WTC11 (cell line): ENCODE data around the gene TRIM40. TPM values are rescaled to one million over a fixed set of nuclear protein-coding genes. Genes with fewer than 3 reads are reported as not detected.

Experiments used
- ATAC-seq: fragments of 200-7000 bp; cut with Tn5 transposase; 2 replicates; pipeline ENCODE4 v1.10.0; 2021; ENCODE audit warnings: mild to moderate bottlenecking, moderate library complexity
- CTCF ChIA-PET: fragments of 300-600 bp; sonication (Branson Sonifier 250); formaldehyde crosslinking; loops from one replicate; lab custom pipeline; 2021; ENCODE audit warnings: antibody characterized with exemption; lab: Charles Lee
- POLR2A ChIA-PET: fragments of 350-600 bp; sonication (Branson Sonifier 250); formaldehyde crosslinking; loops from one replicate; lab custom pipeline; 2021; ENCODE audit warnings: antibody characterized with exemption; lab: Charles Lee
- DNase-seq: peaks from one replicate; pipeline ENCODE4 v3.0.0; 2021; ENCODE audit warnings: low spot score
- H3K27ac Mint-ChIP-seq: 2 replicates; pipeline ENCODE4 v1.8.0; 2021; ENCODE audit warnings: mixed read lengths
- H3K27me3 Mint-ChIP-seq: 2 replicates; pipeline ENCODE4 v1.8.0; 2021; ENCODE audit warnings: low read depth, mild to moderate bottlenecking, moderate library complexity, mixed read lengths
- H3K36me3 Mint-ChIP-seq: 2 replicates; pipeline ENCODE4 v1.8.0; 2021; ENCODE audit warnings: mixed read lengths
- H3K4me1 Mint-ChIP-seq: 2 replicates; pipeline ENCODE4 v1.8.0; 2022; ENCODE audit warnings: mixed read lengths
- H3K4me3 Mint-ChIP-seq: 2 replicates; pipeline ENCODE4 v1.8.0; 2021; ENCODE audit warnings: mild to moderate bottlenecking, moderate library complexity, mixed read lengths
- H3K9me3 Mint-ChIP-seq: 2 replicates; pipeline ENCODE4 v1.8.0; 2021; ENCODE audit warnings: mixed read lengths
- ERG ChIP-seq: fragments of 250-450 bp; sonication (Bioruptor Pico); IDR thresholded peaks from 2 replicates; pipeline ENCODE4 v1.8.0; 2021; ENCODE audit warnings: mild to moderate bottlenecking
- FOXP1 ChIP-seq: sonication (generic); formaldehyde crosslinking; IDR thresholded peaks from 2 replicates; pipeline ENCODE4 v1.8.0; 2022; ENCODE audit warnings: missing genetic modification reagents, mild to moderate bottlenecking, moderate library complexity, borderline replicate concordance
- GABPB1 ChIP-seq: sonication (generic); formaldehyde crosslinking; IDR thresholded peaks from 2 replicates; pipeline ENCODE4 v1.8.1; 2023; ENCODE audit warnings: mild to moderate bottlenecking, missing genetic modification reagents
- RELA ChIP-seq: sonication (generic); formaldehyde crosslinking; IDR thresholded peaks from 2 replicates; pipeline ENCODE4 v1.8.1; 2022; ENCODE audit warnings: missing genetic modification reagents, mild to moderate bottlenecking, borderline replicate concordance
- SMAD4 ChIP-seq: sonication (generic); formaldehyde crosslinking; IDR thresholded peaks from 2 replicates; pipeline ENCODE4 v1.8.0; 2022; ENCODE audit warnings: mild to moderate bottlenecking, missing genetic modification reagents
- TEAD4 ChIP-seq: sonication (generic); formaldehyde crosslinking; IDR thresholded peaks from 2 replicates; pipeline ENCODE4 v1.8.0; 2022; ENCODE audit warnings: mild to moderate bottlenecking, missing genetic modification reagents
- USF2 ChIP-seq: sonication (generic); formaldehyde crosslinking; IDR thresholded peaks from 2 replicates; pipeline ENCODE4 v1.8.1; 2023; ENCODE audit warnings: mild to moderate bottlenecking, missing genetic modification reagents, moderate library complexity
- ZMAT4 ChIP-seq: fragments of 250-450 bp; sonication (Bioruptor Pico); IDR thresholded peaks from 2 replicates; pipeline ENCODE4 v1.9.0; 2021; ENCODE audit warnings: mild to moderate bottlenecking
- ZNF138 ChIP-seq: sonication (generic); formaldehyde crosslinking; conservative IDR thresholded peaks from 2 replicates; pipeline ENCODE4 v1.8.1; 2022; ENCODE audit warnings: mild to moderate bottlenecking, moderate library complexity, missing genetic modification reagents
- ZNF263 ChIP-seq: sonication (generic); formaldehyde crosslinking; IDR thresholded peaks from 2 replicates; pipeline ENCODE4 v1.8.1; 2022; ENCODE audit warnings: low read depth, mild to moderate bottlenecking, moderate library complexity, missing genetic modification reagents
- ZNF532 ChIP-seq: fragments of 250-450 bp; sonication (Bioruptor Pico); IDR thresholded peaks from 2 replicates; pipeline ENCODE4 v1.9.0; 2021; ENCODE audit warnings: mild to moderate bottlenecking, borderline replicate concordance
- ZSCAN18 ChIP-seq: fragments of 250-450 bp; sonication (Bioruptor Pico); IDR thresholded peaks from 2 replicates; pipeline ENCODE4 v2.1.2; 2022; ENCODE audit warnings: mild to moderate bottlenecking, moderate library complexity
- total RNA-seq: library from RNA; stranded (reverse); gene quantifications from 3 replicates; pipeline ENCODE4 v1.2.3, GENCODE V29; 2021
- TF ChIP-seq, protein P1 (sequence below): fragments of 250-450 bp; sonication (Bioruptor Pico); conservative IDR thresholded peaks from 2 replicates; pipeline ENCODE4 v1.9.0; 2021; ENCODE audit warnings: mild to moderate bottlenecking
- TF ChIP-seq, protein P2 (sequence below): sonication (generic); formaldehyde crosslinking; IDR thresholded peaks from 2 replicates; pipeline ENCODE4 v1.8.1; 2022; ENCODE audit warnings: mild to moderate bottlenecking, missing genetic modification reagents, moderate library complexity, borderline replicate concordance
- TF ChIP-seq, protein P3 (sequence below): sonication (generic); formaldehyde crosslinking; IDR thresholded peaks from 2 replicates; pipeline ENCODE4 v1.8.1; 2023; ENCODE audit warnings: mild to moderate bottlenecking, missing genetic modification reagents
- TF ChIP-seq, protein P4 (sequence below): fragments of 250-450 bp; sonication (Bioruptor Pico); IDR thresholded peaks from 2 replicates; pipeline ENCODE4 v1.9.0; 2021; ENCODE audit warnings: mild to moderate bottlenecking

Gene TRIM40
- total RNA-seq, 1 experiment from 2014 or later, result not detected

GRCh38 chr6:30167101-30167500, 31.2 kb downstream of the TRIM40 start (continued):
- no peak for TF ChIP-seq ZMAT4

- Mint-ChIP-seq H3K4me3 (no peak overlapping the region), H3K27ac (no peak overlapping the region), H3K27me3 (peaks cover 73% of the 10 kb centered on the region), H3K36me3 (no peaks in the 10 kb centered on the region), H3K9me3 (no peaks in the 10 kb centered on the region; the same call in 1 of the 2 replicates), H3K4me1 (peaks cover 9% of the 10 kb centered on the region)
- ATAC-seq (no peak), DNase-seq (no peak)
- ChIA-PET POLR2A (no interaction called here), CTCF (interaction anchor here (1.1 to 1.8 kb wide), 3 partner anchors 66 to 321 kb away, joined by 3 to 8 read pairs (median 3); no protein-coding TSS in a partner anchor)
- TF ChIP-seq ZNF532 (CRISPR knock-in tag) (no peak), FOXP1 (CRISPR knock-in tag) (no peak), ZSCAN18 (CRISPR knock-in tag) (no peak), USF2 (CRISPR knock-in tag) (no peak), ERG (no peak), RELA (no peak), GABPB1 (CRISPR knock-in tag) (no peak), ZNF138 (CRISPR knock-in tag) (no peak), ZNF263 (no peak), TEAD4 (no peak), SMAD4 (CRISPR knock-in tag) (no peak)
- TF ChIP-seq, protein P1, sequence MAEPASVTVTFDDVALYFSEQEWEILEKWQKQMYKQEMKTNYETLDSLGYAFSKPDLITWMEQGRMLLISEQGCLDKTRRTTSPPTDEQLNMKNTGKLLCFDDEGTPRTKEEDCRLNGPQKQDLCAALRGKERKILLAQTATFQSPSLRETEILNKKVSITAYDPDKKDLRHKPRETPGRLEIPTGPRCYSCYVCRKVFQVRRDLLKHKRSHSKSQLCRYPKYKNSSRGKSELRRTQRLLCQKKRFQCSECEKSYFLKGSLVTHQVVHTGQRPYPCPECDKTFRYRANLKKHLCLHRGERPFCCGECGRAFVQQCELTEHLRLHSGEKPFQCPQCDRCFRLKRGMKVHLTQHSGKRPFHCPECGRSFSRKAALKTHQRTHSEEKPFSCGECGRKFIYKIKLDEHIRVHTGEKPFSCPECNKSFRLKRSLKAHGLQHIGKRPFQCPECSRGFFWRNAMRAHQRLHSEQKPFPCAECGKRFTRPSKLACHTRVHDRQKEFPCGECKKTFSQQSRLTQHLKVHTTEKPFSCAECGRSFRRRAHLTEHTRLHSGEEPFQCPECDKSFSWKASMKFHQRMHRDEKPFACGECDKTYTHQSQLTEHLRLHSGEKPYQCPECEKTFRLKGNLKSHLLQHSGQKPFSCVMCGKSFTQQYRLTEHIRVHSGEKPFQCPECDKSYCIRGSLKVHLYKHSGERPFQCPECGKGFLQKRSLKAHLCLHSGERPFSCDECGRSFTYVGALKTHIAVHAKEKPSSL (CRISPR knock-in tag), result no peak
- TF ChIP-seq, protein P2, sequence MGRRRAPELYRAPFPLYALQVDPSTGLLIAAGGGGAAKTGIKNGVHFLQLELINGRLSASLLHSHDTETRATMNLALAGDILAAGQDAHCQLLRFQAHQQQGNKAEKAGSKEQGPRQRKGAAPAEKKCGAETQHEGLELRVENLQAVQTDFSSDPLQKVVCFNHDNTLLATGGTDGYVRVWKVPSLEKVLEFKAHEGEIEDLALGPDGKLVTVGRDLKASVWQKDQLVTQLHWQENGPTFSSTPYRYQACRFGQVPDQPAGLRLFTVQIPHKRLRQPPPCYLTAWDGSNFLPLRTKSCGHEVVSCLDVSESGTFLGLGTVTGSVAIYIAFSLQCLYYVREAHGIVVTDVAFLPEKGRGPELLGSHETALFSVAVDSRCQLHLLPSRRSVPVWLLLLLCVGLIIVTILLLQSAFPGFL (CRISPR knock-in tag), result no peak
- TF ChIP-seq, protein P3, sequence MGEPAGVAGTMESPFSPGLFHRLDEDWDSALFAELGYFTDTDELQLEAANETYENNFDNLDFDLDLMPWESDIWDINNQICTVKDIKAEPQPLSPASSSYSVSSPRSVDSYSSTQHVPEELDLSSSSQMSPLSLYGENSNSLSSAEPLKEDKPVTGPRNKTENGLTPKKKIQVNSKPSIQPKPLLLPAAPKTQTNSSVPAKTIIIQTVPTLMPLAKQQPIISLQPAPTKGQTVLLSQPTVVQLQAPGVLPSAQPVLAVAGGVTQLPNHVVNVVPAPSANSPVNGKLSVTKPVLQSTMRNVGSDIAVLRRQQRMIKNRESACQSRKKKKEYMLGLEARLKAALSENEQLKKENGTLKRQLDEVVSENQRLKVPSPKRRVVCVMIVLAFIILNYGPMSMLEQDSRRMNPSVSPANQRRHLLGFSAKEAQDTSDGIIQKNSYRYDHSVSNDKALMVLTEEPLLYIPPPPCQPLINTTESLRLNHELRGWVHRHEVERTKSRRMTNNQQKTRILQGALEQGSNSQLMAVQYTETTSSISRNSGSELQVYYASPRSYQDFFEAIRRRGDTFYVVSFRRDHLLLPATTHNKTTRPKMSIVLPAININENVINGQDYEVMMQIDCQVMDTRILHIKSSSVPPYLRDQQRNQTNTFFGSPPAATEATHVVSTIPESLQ (CRISPR knock-in tag), result no peak
- TF ChIP-seq, protein P4, sequence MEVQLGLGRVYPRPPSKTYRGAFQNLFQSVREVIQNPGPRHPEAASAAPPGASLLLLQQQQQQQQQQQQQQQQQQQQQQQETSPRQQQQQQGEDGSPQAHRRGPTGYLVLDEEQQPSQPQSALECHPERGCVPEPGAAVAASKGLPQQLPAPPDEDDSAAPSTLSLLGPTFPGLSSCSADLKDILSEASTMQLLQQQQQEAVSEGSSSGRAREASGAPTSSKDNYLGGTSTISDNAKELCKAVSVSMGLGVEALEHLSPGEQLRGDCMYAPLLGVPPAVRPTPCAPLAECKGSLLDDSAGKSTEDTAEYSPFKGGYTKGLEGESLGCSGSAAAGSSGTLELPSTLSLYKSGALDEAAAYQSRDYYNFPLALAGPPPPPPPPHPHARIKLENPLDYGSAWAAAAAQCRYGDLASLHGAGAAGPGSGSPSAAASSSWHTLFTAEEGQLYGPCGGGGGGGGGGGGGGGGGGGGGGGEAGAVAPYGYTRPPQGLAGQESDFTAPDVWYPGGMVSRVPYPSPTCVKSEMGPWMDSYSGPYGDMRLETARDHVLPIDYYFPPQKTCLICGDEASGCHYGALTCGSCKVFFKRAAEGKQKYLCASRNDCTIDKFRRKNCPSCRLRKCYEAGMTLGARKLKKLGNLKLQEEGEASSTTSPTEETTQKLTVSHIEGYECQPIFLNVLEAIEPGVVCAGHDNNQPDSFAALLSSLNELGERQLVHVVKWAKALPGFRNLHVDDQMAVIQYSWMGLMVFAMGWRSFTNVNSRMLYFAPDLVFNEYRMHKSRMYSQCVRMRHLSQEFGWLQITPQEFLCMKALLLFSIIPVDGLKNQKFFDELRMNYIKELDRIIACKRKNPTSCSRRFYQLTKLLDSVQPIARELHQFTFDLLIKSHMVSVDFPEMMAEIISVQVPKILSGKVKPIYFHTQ (CRISPR knock-in tag), result no peak
These were observed 32.8 kb downstream of the TRIM40 start for GRCh38 chr6:30168741-30169140.
